Endodermal cell (in vitro differentiated cells): ENCODE data around the gene GNG3. TPM values are rescaled to one million over a fixed set of nuclear protein-coding genes. Genes with fewer than 3 reads are reported as not detected.
A peak's percentile ranks its signal among the peaks of the same experiment; 100 is the strongest.
"Not testable (repeated sequence)": the region's sequence is repeated elsewhere in the genome, so short reads cannot be mapped to it uniquely, and the experiment has no call there.

Source experiments
- DNase-seq: peaks from one replicate; pipeline ENCODE4 v3.0.0-alpha.2; 2017
- H3K27ac ChIP-seq: 2 replicates; pipeline ENCODE4 v1.5.1; 2013; ENCODE audit warnings: mild to moderate bottlenecking, low read depth, low read length, moderate library complexity
- H3K27me3 ChIP-seq: 2 replicates; pipeline ENCODE4 v1.6.1; 2013; ENCODE audit warnings: mild to moderate bottlenecking, low read length, moderate library complexity; ENCODE audit not compliant: insufficient read depth, control insufficient read depth, poor library complexity, severe bottlenecking
- H3K36me3 ChIP-seq: 2 replicates; pipeline ENCODE4 v1.7.0; 2013; ENCODE audit warnings: mild to moderate bottlenecking, low read length, moderate library complexity; ENCODE audit not compliant: control insufficient read depth, insufficient read depth
- H3K4me1 ChIP-seq: one replicate; pipeline ENCODE4 v1.7.0; 2013; ENCODE audit warnings: low read length; ENCODE audit not compliant: control insufficient read depth, insufficient read depth
- H3K4me3 ChIP-seq: 2 replicates; pipeline ENCODE4 v1.5.1; 2013; ENCODE audit warnings: mild to moderate bottlenecking, low read length, moderate library complexity
- H3K9ac ChIP-seq: 2 replicates; pipeline ENCODE4 v1.6.1; 2013; ENCODE audit warnings: mild to moderate bottlenecking, low read length, moderate library complexity; ENCODE audit not compliant: poor library complexity, severe bottlenecking; ENCODE audit errors: extremely low read depth
- H3K9me3 ChIP-seq: 2 replicates; pipeline ENCODE4 v1.6.1; 2013; ENCODE audit warnings: mild to moderate bottlenecking, low read length, moderate library complexity; ENCODE audit not compliant: control insufficient read depth
- H3K27ac Mint-ChIP-seq: 2 replicates; pipeline ENCODE4 v1.8.0; 2020; ENCODE audit warnings: mixed read lengths
- H3K27me3 Mint-ChIP-seq: 2 replicates; pipeline ENCODE4 v1.8.0; 2021; ENCODE audit warnings: mild to moderate bottlenecking, mixed read lengths; ENCODE audit not compliant: insufficient read depth
- H3K36me3 Mint-ChIP-seq: 2 replicates; pipeline ENCODE4 v1.8.0; 2020; ENCODE audit warnings: low read depth, mixed read lengths
- H3K4me1 Mint-ChIP-seq: 2 replicates; pipeline ENCODE4 v1.8.0; 2020; ENCODE audit warnings: mixed read lengths
- H3K4me3 Mint-ChIP-seq: 2 replicates; pipeline ENCODE4 v1.8.0; 2020; ENCODE audit warnings: mild to moderate bottlenecking, moderate library complexity, mixed read lengths
- H3K9me3 Mint-ChIP-seq: 2 replicates; pipeline ENCODE4 v1.8.0; 2020; ENCODE audit warnings: mild to moderate bottlenecking, mixed read lengths
- WGBS, 2 experiments: methylation state at CpG; one replicate each; pipeline versions ENCODE4 v1.1.5 to v1.1.7; 2013; ENCODE audit warnings: missing lambda C conversion rate in 2 of 2, mixed read lengths in 1 of 2; ENCODE audit not compliant: insufficient coverage in 1 of 2, insufficient read length in 1 of 2; 5-methylcytosine and 5-hydroxymethylcytosine counted together
- total RNA-seq, 2 donors: library from RNA; stranded (reverse); fragmentation: NEBNext Ultra II Directional in 1 of 2; extraction: Animal tissue kit (Norgen Biotek cat#: 25700) in 1 of 2; gene quantifications; 2 replicates in 1 of 2; 3 replicates in 1 of 2; pipeline ENCODE4 v1.2.1, GENCODE V29; 2021
- TF ChIP-seq, protein P1 (sequence below): fragments of 200-600 bp; sonication (generic); conservative IDR thresholded peaks from 2 replicates; pipeline ENCODE4 v1.5.0; 2021; ENCODE audit warnings: antibody characterized with exemption, mild to moderate bottlenecking

GNG3 gene
- total RNA-seq, 2 donors from 2014 or later: 0.40 to 1.7 TPM

DNA sequence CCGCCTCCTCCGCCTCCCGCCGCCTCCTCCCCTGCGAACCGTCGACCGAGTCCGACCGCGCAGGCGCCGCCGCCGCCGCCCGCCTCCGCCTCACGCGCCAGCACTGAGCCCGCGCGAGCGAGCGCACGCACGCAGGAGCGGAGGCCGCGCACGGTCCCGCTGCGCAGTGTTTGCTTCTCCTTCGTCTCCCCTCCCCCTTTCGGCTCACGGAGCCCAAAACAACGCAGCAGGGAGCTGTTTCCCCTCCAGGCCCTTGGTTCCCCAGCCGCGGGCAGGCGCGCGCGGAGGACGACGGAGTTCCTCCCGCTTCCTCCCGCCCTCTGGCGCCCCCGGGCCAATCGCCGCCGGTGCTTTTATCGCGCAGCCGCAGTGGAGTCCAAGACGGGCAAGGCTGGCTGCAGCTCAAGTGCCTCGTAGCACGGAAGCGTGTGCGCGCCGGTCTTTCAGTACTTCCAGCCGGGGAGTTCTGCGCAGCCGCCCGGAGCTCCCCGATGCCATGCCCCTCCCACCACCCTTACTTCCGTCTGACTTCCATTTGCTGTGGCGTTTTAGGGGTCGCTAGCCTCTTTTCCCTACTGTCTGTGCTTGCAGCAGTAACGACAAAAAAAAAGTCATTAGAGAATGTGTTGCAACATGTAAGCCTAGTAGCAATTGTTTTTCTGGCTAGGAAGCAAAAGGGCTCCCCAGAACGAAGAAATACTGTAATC is 19.8 kb downstream of the GNG3 start, which contains the start of gene HNRNPUL2:
Gene HNRNPUL2, minus strand, starts transcription at position 293 of the 707 bp plus-strand sequence. CDS start 301 bp downstream, outside the sequence.
- Histone ChIP-seq H3K4me1 (no peaks in the 10 kb centered on the region), H3K36me3 (peaks cover 35% of the 10 kb centered on the region), H3K4me3 (peak within 1 kb of the TSS; percentile 97), H3K27me3 (no peaks in the 10 kb centered on the region), H3K27ac (peak within 1 kb of the TSS; percentile 97), H3K9me3 (no peaks in the 10 kb centered on the region), H3K9ac (peak within 1 kb of the TSS; percentile 85)
- Mint-ChIP-seq H3K36me3 (peaks cover 40% of the 10 kb centered on the region), H3K27ac (peak within 1 kb of the TSS; percentile 99), H3K9me3 (no peaks in the 10 kb centered on the region), H3K4me1 (peaks cover 20% of the 10 kb centered on the region), H3K27me3 (no peaks in the 10 kb centered on the region), H3K4me3 (peak within 1 kb of the TSS; percentile 96)
- DNase-seq: peak; percentile 100
- 0% methylated on average over 7 to 72 of the region's 72 CpGs for WGBS, 2 experiments
- TF ChIP-seq, protein P1, sequence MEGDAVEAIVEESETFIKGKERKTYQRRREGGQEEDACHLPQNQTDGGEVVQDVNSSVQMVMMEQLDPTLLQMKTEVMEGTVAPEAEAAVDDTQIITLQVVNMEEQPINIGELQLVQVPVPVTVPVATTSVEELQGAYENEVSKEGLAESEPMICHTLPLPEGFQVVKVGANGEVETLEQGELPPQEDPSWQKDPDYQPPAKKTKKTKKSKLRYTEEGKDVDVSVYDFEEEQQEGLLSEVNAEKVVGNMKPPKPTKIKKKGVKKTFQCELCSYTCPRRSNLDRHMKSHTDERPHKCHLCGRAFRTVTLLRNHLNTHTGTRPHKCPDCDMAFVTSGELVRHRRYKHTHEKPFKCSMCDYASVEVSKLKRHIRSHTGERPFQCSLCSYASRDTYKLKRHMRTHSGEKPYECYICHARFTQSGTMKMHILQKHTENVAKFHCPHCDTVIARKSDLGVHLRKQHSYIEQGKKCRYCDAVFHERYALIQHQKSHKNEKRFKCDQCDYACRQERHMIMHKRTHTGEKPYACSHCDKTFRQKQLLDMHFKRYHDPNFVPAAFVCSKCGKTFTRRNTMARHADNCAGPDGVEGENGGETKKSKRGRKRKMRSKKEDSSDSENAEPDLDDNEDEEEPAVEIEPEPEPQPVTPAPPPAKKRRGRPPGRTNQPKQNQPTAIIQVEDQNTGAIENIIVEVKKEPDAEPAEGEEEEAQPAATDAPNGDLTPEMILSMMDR: peak; percentile 21

DNA sequence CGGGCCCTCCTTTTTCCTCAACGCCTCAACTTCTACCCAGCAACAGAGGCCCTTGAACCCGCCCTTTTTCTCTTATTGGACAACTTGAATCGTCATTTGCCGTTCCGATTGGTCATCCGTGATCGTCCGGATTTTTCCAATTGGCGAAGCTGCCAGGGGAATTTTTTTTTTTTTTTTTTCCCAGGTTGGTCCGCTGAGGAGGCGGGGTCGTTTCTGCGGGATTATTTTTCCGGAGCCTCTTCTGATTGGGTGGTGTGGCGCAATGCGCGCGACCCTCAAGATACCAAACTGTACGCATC is 20.3 kb downstream of the GNG3 start:
- Histone ChIP-seq H3K27ac (peak overlapping the region; percentile 97), H3K27me3 (no peaks in the 10 kb centered on the region), H3K9me3 (no peaks in the 10 kb centered on the region), H3K9ac (peak overlapping the region; percentile 85), H3K4me1 (no peaks in the 10 kb centered on the region), H3K36me3 (peaks cover 31% of the 10 kb centered on the region), H3K4me3 (peak overlapping the region; percentile 97)
- Mint-ChIP-seq H3K36me3 (peaks cover 35% of the 10 kb centered on the region), H3K9me3 (no peaks in the 10 kb centered on the region), H3K4me3 (peak overlapping the region; percentile 96), H3K27me3 (no peaks in the 10 kb centered on the region), H3K27ac (peak overlapping the region; percentile 99), H3K4me1 (peaks cover 20% of the 10 kb centered on the region)
- WGBS, 2 experiments: 0% methylated on average over 16 to 20 of the region's 20 CpGs
- TF ChIP-seq, protein P1: no peak
- DNase-seq: peak; percentile 95

DNA sequence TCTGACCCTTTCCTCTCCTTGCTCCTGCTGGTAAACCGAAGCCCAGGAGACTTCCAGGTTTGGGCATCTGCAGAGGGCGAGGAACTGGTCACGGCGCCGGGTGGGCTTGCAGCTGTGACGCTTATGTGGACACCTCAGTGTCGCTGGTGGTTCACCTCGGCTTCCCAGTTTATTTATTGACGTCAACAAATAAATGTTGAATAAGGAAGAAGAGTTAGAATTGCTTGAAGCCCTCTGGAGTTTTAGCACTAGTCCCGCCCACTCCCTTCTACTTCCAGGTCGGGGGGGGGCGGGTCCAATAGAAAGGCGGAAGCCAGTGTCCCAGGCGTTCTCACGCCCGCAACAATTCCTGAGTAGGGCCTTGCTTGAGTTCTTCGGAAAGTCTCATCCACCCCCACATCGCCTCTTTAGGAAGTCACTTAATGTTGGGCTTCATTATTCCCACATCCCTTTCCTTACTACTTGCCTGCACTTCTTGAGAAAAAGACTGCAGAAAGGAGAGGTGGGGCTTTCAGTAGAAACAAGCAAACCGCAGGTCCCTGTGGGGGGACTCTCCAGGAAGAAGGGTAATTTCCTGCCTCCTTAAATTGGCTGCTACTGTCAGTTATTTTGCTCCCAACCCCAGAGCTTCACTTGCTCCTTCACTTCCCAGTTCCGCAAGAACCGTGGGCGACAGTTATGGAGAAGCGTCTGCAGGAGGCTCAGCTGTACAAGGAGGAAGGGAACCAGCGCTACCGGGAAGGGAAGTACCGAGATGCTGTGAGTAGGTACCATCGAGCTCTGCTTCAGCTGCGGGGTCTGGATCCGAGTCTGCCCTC is 20.9 kb downstream of the GNG3 start, which contains the start of gene TTC9C:
Gene TTC9C, plus strand, starts transcription at position 316 of the 818 bp plus-strand sequence. Its CDS starts 363 bp downstream, at position 679.
- peak within 1 kb of the TSS; percentile 85 for H3K9ac ChIP-seq
- H3K9me3 ChIP-seq: no peaks in the 10 kb centered on the region
- H3K4me1 Mint-ChIP-seq: peaks cover 20% of the 10 kb centered on the region
- H3K27me3 Mint-ChIP-seq: no peaks in the 10 kb centered on the region
- H3K27me3 ChIP-seq: no peaks in the 10 kb centered on the region
- WGBS, 2 experiments: 0 to 1% methylated on average over 12 to 29 of the region's 29 CpGs
- peak within 1 kb of the TSS; percentile 96 for H3K4me3 Mint-ChIP-seq
- peaks cover 31% of the 10 kb centered on the region for H3K36me3 ChIP-seq
- no peaks in the 10 kb centered on the region for H3K4me1 ChIP-seq
- TF ChIP-seq, protein P1: no peak
- peak within 1 kb of the TSS; percentile 97 for H3K27ac ChIP-seq
- H3K36me3 Mint-ChIP-seq: peaks cover 35% of the 10 kb centered on the region
- peak; percentile 93 for DNase-seq
- H3K9me3 Mint-ChIP-seq: no peaks in the 10 kb centered on the region
- H3K27ac Mint-ChIP-seq: peak within 1 kb of the TSS; percentile 99
- H3K4me3 ChIP-seq: peak within 1 kb of the TSS; percentile 97

DNA sequence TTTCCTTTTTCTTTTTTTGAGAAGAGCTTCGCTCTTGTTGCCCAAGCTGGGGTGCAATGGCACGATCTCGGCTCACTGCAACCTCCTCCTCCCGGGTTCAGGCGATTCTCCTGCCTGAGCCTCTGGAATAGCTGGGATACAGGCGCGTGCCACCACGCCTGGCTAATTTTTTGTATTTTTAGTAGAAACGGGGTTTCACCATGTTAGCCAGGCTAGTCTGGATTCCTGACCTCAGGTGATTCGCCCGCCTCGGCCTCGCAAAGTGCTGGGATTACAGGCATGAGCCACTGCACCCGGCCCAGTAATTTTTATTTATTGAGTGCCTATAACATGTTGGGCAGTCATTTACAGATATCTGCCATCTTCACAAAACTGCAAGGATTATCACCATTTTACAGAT is 22.6 kb downstream of the GNG3 start:
- H3K9ac ChIP-seq, H3K27ac ChIP-seq, DNase-seq, H3K4me1 Mint-ChIP-seq, H3K4me1 ChIP-seq, H3K27me3 Mint-ChIP-seq, H3K9me3 Mint-ChIP-seq, H3K9me3 ChIP-seq, H3K27me3 ChIP-seq: not testable (repeated sequence)
- Mint-ChIP-seq H3K27ac (peak overlapping the region; percentile 35), H3K4me3 (peak overlapping the region; percentile 96), H3K36me3 (peaks cover 24% of the 10 kb centered on the region)
- 90 to 94% methylated on average over 13 to 14 of the region's 14 CpGs for WGBS, 2 experiments
- H3K4me3 ChIP-seq: peak overlapping the region; percentile 97
- peaks cover 28% of the 10 kb centered on the region for H3K36me3 ChIP-seq
